NOMO-1 (cell line): Measurements from ENCODE around the gene ZNF431.
"Not testable (repeated sequence)": the region's sequence is repeated elsewhere in the genome, so short reads cannot be mapped to it uniquely, and the experiment has no call there.

Source experiments
- DNase-seq, 2 experiments: peaks; one replicate each; lab custom pipeline; 2025; ENCODE audit not compliant: unreplicated experiment in 2 of 2; lab: John Stamatoyannopoulos, UW

Gene ZNF431

DNA sequence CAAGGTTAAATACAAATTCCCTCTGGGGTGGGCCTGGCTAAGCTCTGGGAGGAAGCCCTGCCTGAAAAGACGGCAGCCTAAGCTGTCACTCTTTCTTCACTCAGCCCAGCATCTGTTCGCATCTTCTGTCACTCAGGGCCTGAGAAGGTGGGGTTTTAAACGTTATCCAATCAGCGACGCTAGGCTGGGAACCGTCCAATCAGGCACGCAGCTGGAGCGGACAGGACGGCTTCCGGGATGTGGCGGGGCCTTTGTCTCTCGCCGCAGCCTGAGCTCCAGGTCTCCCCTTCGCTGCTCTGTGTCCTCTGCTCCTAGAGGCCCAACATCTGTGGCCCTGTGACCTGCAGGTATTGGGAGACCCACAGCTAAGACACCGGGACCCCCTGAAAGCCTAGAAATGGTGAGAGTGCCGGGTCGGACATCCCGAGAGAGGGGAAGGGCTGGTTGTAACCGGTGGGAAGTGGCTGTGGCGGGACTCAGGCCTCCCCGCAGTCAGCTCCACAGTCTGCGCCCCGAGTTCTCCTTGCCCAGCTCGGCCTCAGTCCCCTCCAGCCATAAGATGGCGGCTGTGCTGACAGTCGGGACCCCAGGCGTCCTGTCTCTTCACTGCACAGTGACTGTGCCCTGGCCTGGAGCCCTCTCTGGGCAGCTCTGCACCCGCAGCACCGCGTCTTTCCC, at the start of gene ZNF431:
ZNF431 (plus strand) TSS at position 254 of the 678 bp plus-strand sequence; CDS start at position 398, 144 bp downstream.
- DNase-seq, result peak; percentile 92 to 96

GRCh38 chr19:21092109-21092508, 49.7 kb upstream of the ZNF431 start:
- no peak for DNase-seq

DNA sequence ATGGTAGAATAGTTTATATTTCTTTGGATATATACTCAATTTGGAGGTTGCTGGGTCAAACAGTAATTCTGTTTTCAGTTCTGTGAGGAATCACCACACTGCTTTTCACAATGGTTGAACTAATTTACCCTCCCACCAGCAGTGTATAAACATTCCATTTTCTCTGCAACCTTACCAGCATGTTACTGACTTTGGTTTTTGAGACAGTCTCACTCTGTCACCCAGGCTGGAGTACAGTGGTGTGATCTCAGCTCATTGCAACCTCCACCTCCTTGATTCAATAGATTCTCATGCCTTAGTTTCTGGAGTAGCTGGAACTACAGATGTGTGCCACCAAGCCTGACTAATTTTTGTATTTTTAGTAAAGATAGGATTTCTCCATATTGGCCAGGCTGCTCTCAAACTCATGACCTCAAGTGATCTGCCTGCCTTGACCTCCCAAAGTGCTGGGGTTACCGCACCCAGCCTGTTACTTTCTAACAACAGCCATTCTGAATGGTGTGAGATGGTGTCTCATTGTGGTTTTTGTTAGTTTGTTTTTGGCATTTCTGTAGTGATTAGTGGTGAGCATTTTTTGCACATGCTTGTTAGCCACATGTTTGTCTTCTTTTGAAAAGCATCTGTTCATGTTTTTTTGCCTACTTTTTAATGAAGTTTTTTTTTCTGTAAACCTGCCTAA, 47.4 kb upstream of the ZNF431 start:
- DNase-seq, result no peak

- no peak for DNase-seq
Observed at GRCh38 chr19:21098291-21098690, 43.5 kb upstream of the ZNF431 start.

DNA sequence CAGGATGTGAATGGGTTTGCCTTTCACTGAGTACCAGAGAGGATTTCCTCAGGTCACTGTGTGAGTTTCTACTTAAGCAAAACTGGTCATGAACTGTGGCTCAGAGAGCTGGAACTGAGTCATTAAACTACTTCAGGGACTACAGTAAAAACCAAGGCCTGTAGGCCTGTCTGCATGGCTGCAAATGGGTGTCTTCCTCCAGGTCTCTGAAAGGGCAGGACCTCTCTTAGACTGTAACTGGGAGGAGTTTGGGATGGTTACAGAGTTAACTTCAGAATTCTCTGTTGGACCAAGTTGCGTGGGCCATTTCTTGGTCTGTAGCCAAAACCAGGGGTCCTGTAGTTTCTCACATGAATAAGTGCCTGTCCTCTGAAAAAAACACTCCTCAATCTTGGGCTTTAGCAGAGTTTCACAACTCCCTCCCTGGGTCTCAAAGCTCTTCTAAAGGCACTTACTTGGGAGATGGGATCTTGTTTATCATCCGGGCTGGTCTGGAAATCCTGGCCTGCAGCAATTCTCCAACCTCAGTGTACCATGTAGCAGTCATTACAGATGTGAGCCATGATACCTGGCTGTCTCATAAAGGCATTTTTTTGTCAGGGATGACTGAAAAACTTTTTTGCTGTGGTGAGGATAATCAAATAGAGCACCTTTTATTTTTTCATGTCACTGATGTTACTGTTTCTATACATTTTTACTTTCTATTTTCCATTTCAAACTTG, 40.2 kb upstream of the ZNF431 start:
- no peak for DNase-seq

- no peak for DNase-seq
Observed at GRCh38 chr19:21109116-21109515, 32.7 kb upstream of the ZNF431 start.

- DNase-seq, result no peak
Observed at GRCh38 chr19:21110183-21110582, 31.7 kb upstream of the ZNF431 start.

GRCh38 chr19:21115430-21115829, 26.4 kb upstream of the ZNF431 start:
- no peak for DNase-seq

- no peak for DNase-seq
Observed at GRCh38 chr19:21117041-21117907, 24.6 kb upstream of the ZNF431 start.

DNA sequence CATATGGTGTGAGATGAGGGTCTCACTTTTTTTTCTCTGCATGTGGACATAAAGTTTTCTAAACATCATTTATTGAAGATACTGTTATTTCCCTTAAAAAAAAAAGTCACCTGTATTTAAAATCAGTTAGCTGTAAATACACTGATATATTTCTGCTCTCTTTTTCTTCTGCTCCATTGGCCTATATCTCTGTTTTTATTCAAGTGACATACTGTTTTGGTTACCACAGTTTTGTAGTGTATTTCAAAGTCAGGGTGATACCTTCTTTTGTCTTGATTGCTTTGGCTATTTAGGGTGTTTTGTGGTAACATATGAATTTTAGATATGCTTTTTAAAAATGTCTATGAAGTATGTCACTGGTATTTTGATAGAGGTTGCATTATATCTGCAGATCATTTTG, 15.8 kb upstream of the ZNF431 start:
- DNase-seq, result no peak

GRCh38 chr19:21127001-21127400, 14.8 kb upstream of the ZNF431 start:
- no peak for DNase-seq

GRCh38 chr19:21127898-21128297, 13.9 kb upstream of the ZNF431 start:
- no peak for DNase-seq

DNA sequence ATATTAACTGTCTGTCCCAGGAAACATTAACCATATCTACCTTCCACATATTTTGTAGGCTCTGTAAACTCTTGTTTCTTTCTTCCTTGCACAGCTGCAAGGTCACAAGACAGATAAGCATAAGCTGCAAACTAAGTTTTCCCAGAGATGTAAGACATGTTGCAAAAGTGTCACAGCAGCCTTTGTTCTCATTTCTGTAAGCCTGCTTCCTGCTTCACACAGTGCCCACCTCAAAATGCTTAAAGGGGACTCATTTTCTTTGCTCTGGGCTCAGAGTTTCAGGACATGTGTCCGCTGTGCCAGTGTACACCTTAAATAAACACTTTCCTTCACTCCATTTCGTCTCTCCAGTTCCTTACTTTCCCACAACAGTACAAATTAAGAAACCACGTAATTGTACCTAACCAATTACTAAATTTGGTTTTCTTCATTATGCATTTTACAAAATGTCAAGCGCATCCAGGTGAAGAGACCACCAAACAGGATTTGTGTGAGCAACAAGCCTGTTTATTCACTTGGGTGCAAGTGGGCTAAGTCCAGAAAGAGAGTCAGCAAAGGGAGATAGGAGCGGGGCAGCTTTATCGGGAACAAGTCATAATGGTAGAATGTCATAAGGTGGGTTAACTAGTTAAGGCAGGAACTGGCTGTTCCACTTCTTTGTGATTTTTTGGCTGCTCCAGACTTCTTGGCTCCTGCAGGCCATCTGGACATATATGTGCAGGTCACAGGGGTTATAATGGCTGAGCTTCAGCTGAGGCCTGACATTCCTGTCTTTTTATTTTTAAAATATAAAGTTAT, 12.7 kb upstream of the ZNF431 start:
- no peak for DNase-seq

GRCh38 chr19:21130097-21130775, 11.6 kb upstream of the ZNF431 start:
- no peak for DNase-seq

GRCh38 chr19:21133633-21134032, 8.2 kb upstream of the ZNF431 start:
- DNase-seq, result no peak

DNA sequence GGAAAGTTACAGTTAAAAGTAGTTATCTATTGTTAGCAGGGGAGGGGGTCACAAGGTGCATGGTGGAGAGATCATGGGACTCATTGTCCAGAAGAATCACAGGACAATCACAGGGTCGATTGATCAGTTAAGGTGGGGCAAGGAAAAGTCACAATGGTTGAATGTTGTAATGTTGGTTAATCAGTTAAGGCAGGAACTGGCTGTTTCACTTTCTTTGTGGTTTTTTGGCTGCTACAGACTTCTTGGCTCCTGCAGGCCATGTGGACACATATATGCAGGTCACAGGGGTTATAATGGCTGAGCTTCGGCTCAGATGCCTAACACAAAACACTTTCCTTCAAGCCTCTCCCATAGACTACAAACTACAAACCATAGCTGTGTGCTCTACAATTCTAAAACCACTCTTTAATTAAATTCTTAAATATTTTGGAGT, 6.9 kb upstream of the ZNF431 start:
- peak in 1 of 2 experiments; percentile 7 for DNase-seq

DNA sequence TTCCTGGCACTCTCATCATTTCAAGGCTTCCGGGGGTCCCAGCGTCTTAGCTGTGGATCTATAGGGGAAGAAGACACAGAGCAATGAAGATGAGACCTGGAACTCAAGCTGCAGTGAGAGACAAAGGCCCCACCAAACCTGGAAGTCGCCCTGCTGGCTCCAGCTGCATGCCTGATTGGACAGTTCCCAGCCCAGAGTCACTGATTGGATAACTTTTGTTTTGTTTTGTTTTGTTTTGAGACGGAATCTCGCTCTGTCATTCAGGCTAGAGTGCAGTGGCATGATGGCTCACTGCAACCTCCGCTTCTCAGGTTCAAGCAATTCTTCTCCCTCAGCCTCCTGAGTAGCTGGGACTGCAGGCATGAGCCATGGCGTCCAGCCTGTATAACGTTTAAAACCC, 6.4 kb upstream of the ZNF431 start:
- no peak for DNase-seq

DNA sequence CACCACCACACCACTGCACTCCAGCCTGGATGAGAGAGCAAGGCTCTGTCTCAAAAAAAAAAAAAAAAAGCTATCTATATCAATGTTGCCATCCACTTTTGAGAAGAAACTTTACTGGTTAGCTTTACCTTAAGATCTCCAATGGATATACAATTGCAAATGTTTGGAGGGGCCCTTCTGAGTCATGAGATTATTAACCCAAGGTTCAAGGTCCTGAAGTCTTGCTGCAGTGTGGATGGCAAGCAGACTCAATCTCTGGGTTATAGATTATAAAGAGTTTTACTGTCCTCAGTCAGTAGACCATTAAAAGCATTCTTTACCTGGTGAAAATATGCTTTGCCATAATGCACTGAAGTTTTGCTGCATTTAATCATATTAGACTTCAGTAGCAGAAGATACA, 3.7 kb upstream of the ZNF431 start:
- no peak for DNase-seq

- not testable (repeated sequence) for DNase-seq
Observed at GRCh38 chr19:21141006-21141405, 834 bp upstream of the ZNF431 start.
